ENCODE results near the gene EGR2. TPM values are rescaled to one million over a fixed set of nuclear protein-coding genes. Genes with fewer than 3 reads are reported as not detected.

The EGR2 gene
- total RNA-seq, 1 donor from 2014 or later: 5.7 TPM

Other genes starting within 250 kb of the EGR2 start
- 19.5 and 20.2 TPM in 2 replicates for gene ADO, start 11.6 kb downstream of the EGR2 start, total RNA-seq